Stimulated activated CD8-positive, alpha-beta memory T cell treated with anti-CD3 and anti-CD28 coated beads, Interleukin-2, amount 100 ng/mL, for 1 hour (primary cell): Measurements from ENCODE around the gene ACTN4.

Experiments used
- DNase-seq, 2 donors: peaks; one replicate each; pipeline ENCODE4 v3.0.0-alpha.2; 2020; ENCODE audit warnings: low read depth in 2 of 2

The ACTN4 gene

GRCh38 chr19:38678217-38678890 is 30.9 kb downstream of the ACTN4 start:
- no peak for DNase-seq

- no peak for DNase-seq
These were observed 31.5 kb downstream of the ACTN4 start for GRCh38 chr19:38678891-38679494.

GRCh38 chr19:38679839-38680238 is 32.4 kb downstream of the ACTN4 start:
- DNase-seq, result no peak

- no peak for DNase-seq
These were observed 34.9 kb downstream of the ACTN4 start for GRCh38 chr19:38682195-38682867.

GRCh38 chr19:38682872-38683392 is 35.5 kb downstream of the ACTN4 start:
- DNase-seq, result no peak

GRCh38 chr19:38683393-38684077 is 36.1 kb downstream of the ACTN4 start:
- DNase-seq, result peak in 1 of 2 donors; percentile 48

- no peak for DNase-seq
These were observed 36.8 kb downstream of the ACTN4 start for GRCh38 chr19:38684078-38684861.

- no peak for DNase-seq
These were observed 37.6 kb downstream of the ACTN4 start for GRCh38 chr19:38684862-38685665.

- DNase-seq, result no peak
These were observed 38.4 kb downstream of the ACTN4 start for GRCh38 chr19:38685666-38686529.

GRCh38 chr19:38686530-38686888 is 39.1 kb downstream of the ACTN4 start:
- DNase-seq, result no peak

- DNase-seq, result no peak
These were observed 40.5 kb downstream of the ACTN4 start for GRCh38 chr19:38687837-38688378.

GRCh38 chr19:38690146-38690545 is 42.7 kb downstream of the ACTN4 start:
- DNase-seq, result no peak

- DNase-seq, result no peak
These were observed 43.4 kb downstream of the ACTN4 start for GRCh38 chr19:38690832-38691231.

GRCh38 chr19:38691938-38692457 is 44.5 kb downstream of the ACTN4 start:
- DNase-seq, result no peak

- no peak for DNase-seq
These were observed 45.3 kb downstream of the ACTN4 start for GRCh38 chr19:38692458-38693379.

GRCh38 chr19:38693380-38694223 is 46.2 kb downstream of the ACTN4 start:
- peak in 1 of 2 donors; percentile 24 for DNase-seq

GRCh38 chr19:38695317-38695683 is 47.9 kb downstream of the ACTN4 start:
- DNase-seq, result no peak
